ENCODE data around the gene RAPGEF3.

The RAPGEF3 gene

DNA sequence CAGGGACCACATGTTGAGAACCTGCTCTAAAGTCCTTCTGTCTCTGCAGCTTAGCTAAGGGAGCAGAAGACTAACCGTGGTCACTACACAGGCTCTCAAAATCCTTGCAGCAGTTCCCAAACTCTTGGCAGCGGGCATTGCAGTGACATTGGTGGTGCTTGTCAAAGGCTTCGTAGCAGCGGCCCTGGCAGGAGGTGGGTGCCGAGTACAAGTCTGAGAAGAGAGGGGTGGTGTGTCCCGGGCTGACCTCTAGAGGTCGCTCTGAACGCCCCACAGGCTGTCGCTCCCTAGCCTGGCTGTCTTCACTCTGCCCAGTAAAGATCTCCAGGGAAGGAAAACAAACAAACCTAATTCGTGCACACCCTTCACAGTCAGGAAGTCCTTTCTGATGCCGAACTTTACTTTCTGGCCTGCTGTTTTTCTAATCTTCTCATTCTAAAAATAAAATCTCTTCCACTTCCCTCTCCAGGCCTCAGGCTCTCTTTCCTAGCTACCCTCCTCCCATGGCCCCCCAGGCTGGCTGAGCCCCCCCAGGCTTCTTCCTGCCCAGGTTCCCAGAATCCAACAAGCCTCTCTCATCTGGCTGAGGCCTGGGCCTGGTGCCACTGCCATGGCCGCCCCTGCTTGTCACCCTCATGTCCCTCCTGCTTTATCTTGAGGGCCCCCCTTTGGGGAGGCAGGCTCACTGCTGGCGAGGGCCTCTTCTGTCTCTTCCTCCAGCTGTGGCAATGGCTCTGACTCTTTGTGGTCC lies 41.1 kb downstream of the RAPGEF3 start:
- peak; percentile 33 for DNase-seq

GRCh38 chr12:47717046-47717442 lies 41.6 kb downstream of the RAPGEF3 start:
- DNase-seq, result no peak

DNA sequence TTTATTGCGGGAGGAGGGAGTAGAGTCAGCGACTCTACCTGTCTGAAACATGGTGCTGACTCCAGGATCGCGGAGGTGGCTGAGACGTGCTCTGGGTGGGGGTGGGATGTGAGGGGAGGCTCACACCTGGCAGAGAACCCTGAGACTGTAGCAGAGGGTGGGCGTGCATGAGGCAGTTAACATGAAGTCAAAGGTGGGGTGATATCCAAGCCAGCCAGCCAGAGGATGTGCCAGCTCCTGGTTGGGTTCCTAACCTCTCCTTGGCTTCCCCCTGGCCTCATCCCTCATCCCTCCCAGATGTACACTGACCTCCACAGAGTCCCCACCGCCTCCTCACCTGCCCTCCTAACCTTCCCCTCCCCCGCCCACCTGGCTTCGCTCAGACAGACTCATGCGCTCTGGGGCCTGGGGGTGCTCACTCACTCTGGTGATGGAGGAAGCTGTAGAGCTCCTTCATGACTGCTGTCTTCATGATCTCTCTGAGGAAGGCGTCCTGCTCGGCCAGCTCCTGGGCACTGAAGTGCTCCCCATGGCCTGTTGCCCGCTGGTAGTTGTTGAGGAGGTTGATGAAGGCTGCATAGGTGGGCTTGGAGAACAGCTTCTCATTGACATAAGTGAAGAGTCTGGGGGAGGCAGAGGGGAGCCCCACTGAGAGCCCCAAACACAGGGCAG lies 42.7 kb downstream of the RAPGEF3 start:
- DNase-seq, result no peak

DNA sequence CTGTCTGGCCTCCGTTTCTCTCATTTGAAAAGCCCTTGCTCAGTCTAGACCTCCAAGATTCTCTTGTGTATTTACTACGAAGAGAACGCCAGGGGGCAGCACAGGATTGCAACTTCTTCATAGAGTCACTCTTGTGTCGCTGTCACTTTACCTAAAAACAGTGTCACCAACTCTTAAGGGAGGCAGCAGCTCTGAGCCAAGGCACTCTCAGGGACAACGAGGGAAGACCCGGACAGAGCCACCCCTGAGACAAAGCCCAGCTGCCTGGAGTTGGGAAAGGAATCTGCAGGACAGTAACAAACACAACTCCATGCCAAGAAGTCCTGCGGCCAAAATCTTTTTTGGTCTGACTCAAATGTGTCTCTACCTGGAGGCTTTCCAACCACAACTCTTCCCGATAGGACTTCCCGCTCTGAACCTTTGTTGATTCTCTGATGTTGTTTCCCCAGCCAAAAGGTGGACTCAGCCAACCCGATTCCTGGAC lies 43.2 kb downstream of the RAPGEF3 start:
- peak; percentile 71 to 72 for DNase-seq

- DNase-seq, result no peak
Measured at GRCh38 chr12:47714826-47715386, 43.8 kb downstream of the RAPGEF3 start.

DNA sequence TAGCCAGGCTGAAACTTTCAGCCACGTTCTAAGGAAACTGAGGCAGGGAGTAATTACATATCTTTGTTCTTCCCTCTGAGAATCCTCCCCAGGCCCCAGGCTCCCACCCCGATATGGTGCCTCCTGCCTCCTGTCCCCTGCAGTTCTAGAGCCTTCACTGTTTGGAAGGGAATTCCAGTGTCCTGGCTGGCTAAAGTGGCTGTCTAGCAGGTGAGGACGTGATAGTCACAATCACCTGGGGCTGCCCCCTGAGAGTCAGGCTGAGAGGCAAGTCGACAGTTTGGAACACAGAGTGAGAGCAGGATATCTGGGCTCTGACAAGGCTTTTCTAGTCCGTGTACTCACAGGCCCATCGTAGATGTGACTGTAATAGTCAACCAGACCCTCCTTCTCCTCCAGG lies 46.5 kb downstream of the RAPGEF3 start:
- no peak for DNase-seq

DNA sequence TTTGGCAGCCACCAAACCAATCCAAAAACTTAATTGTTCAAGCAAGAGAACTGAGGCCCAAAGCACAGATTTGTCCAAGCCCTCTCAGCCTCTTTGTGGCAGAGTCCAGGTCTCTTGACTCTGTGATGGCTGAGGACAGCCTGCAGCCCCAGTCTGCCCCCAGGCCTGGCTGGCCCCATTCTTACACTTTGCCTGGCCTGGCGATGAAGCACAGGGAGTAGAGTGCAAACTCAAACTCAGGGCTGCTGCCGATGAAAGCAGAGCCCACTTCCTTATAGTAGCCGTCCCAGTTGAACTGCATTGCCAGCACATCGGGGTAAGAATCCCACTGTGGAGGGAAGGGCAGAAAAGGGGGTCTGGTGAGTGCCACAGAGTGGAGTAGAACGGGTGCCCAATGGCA lies 47.2 kb downstream of the RAPGEF3 start:
- no peak for DNase-seq

DNA sequence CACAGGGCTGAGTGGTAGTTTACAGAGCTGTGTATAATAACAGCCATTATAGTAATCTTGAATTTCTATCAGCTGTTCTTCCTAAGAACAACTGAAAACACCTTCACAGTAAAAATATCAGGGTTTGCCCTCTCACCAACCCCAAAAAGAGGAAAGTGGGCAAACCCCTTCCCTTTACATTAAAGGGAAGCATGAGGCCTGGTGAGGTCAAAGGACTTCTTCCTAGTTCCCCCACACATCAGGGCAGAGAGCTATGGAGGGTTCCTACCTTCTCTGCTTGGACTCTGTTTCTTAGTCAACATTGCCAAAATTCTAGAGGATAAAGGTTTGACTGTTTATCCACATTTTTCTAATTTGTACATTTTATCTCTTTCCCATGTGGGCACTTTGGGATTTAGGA lies 48.4 kb downstream of the RAPGEF3 start:
- DNase-seq, result no peak

- no peak for DNase-seq
Measured at GRCh38 chr12:47709671-47710070, 49.0 kb downstream of the RAPGEF3 start.

GRCh38 chr12:47709237-47709636 lies 49.4 kb downstream of the RAPGEF3 start:
- no peak for DNase-seq

GRCh38 chr12:47707905-47708543 lies 50.7 kb downstream of the RAPGEF3 start:
- no peak for DNase-seq

GRCh38 chr12:47707355-47707754 lies 51.3 kb downstream of the RAPGEF3 start:
- no peak for DNase-seq

DNA sequence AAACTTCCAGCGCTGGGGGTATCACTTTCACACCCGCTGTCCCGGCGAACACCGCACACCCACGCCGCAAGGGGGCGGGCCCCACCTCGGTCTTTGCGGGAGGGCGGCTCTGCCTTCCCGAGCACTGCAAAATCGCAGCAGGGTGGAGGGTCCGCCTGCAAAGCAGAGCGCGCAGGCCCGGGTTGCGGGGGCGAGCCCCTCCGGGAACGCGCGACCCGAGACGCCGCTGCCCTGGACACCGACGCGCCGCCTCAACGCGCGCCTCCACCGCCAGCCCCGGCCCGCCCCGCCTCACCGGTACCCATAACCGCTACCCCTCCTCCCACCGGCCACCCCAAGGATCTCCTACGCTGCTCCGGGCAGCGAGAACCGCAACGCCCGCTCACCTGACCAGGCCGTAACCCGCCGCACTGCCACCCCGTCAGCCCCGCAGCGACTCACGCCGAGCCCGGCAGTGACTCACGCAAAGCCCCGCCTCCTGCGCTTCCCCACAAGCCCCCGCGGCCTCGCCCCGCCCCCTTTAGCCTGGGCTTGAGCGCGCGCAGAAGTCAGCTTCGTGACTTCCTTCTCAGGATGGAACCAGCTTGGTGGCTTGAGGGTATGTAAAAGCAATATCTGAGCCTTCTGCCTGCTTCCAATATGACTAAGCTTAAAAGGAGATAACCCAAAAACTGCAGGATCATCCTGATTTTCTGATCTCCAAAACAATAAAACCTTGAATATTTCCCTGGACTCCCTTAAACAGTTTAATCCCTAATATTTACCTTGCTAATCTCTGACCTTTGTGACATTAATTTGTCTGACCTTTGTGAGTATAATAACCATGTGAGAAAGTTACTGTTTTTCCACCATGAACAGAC lies 52.9 kb downstream of the RAPGEF3 start, which contains the start of gene RPAP3:
RPAP3 (minus strand) TSS at position 465 of the 860 bp plus-strand sequence. CDS start 3,190 bp downstream, outside the sequence.
- peak; percentile 95 to 98 for DNase-seq

GRCh38 chr12:47705229-47705565 lies 53.5 kb downstream of the RAPGEF3 start:
- no peak for DNase-seq

GRCh38 chr12:47704719-47705118 lies 54.0 kb downstream of the RAPGEF3 start:
- no peak for DNase-seq

DNA sequence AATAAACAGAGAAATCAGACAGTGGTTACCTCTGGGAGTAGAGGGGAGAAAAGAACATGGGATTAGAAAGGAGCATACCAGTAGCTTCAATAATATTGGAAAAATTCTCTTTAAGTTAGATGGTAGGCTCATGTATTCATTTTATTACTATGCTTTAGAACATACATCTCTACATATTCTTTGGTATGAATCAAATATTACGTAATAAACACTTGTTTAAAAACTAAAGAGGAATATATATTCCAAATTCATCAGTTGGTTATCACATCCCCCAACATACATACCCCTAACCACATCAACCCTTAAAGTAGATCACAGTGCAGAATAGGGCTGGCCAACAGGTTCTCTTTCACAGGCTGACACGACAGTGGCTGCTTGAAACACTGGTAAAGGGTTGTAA lies 58.4 kb downstream of the RAPGEF3 start:
- DNase-seq, result no peak

GRCh38 chr12:47698631-47699030 lies 60.0 kb downstream of the RAPGEF3 start:
- DNase-seq, result no peak

GRCh38 chr12:47698055-47698454 lies 60.6 kb downstream of the RAPGEF3 start:
- DNase-seq, result no peak

DNA sequence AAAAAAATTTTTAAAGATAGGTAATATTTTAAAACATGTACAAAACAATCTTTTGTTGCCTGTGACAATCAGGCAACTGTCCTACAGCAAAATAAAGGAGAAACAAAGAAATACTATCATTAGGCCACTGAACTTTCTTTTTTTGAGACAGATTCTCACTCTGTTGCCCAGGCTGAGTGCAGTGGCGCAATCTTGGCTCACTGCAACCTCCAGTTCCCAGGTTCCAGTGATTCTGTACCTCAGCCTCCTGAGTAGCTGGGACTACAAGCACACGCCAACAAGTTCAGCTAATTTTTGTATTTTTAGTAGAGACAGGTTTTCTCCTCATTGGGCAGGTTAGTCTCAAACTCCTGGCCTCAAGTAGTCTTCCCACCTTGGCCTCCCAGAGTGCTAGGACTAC lies 69.5 kb downstream of the RAPGEF3 start:
- DNase-seq, result no peak

DNA sequence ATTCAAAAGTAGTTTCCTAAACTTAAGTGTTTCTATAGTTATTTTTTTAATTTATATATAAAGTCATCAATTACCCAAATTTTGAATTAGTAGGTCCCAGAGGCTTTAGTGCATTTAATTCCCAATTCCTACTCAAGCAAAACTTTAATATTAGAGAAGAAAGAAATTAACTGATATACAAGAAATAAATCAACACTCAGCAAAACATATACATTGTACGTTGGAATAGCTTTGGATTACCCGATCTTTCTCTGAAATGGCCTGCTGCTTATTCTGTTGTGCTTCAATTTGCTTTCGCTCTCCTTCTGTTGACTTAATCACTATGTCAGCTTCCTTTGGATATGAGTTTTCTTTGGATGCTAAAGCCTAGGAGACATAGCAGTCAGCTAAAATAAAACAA lies 71.0 kb downstream of the RAPGEF3 start:
- DNase-seq, result no peak

GRCh38 chr12:47686645-47687240 lies 71.9 kb downstream of the RAPGEF3 start:
- peak in 1 of 2 experiments; percentile 9 for DNase-seq
